Muscle of leg (tissue), 11 donors: ENCODE results near the gene PRELID3B. TPM values are rescaled to one million over a fixed set of nuclear protein-coding genes. Genes with fewer than 3 reads are reported as not detected.

Experiments used
- DNase-seq: peaks from one replicate; pipeline ENCODE4 v3.0.0; 2013
- H3K27ac ChIP-seq: one replicate; pipeline ENCODE4 v1.5.1; 2013; ENCODE audit warnings: mild to moderate bottlenecking, low read length, control low read depth
- H3K27me3 ChIP-seq: one replicate; pipeline ENCODE4 v1.6.1; 2013; ENCODE audit warnings: low read length; ENCODE audit not compliant: control insufficient read depth, insufficient read depth
- H3K36me3 ChIP-seq: one replicate; pipeline ENCODE4 v1.6.1; 2013; ENCODE audit warnings: low read length; ENCODE audit not compliant: control insufficient read depth, insufficient read depth
- H3K4me1 ChIP-seq: one replicate; pipeline ENCODE4 v1.6.1; 2013; ENCODE audit warnings: low read length; ENCODE audit not compliant: control insufficient read depth, insufficient read depth
- H3K4me3 ChIP-seq: one replicate; pipeline ENCODE4 v1.5.1; 2013; ENCODE audit warnings: low read length, control low read depth
- H3K9me3 ChIP-seq: replicated peaks from 2 replicates; pipeline ENCODE4 v1.6.1; 2013; ENCODE audit warnings: low read depth, low read length; ENCODE audit not compliant: control insufficient read depth
- WGBS: methylation state at CpG from one replicate; pipeline ENCODE4 v1.1.5; 2013; ENCODE audit warnings: missing lambda C conversion rate; ENCODE audit not compliant: insufficient coverage; 5-methylcytosine and 5-hydroxymethylcytosine counted together
- polyA plus RNA-seq, 8 donors: library from polyadenylated mRNA; unstranded; fragments of 120-200 nt; gene quantifications; one replicate each; pipeline versions ENCODE4 v1.2.1 to v1.2.3, GENCODE V29; 2013; ENCODE audit warnings: inconsistent platforms in 1 of 8, low replicate concordance in 1 of 8; ENCODE audit not compliant: insufficient read length in 8 of 8, insufficient read depth in 1 of 8
- total RNA-seq: library from RNA; stranded (reverse); fragments of 120-200 nt; gene quantifications from one replicate; pipeline ENCODE4 v1.2.4, GENCODE V29; 2013

Gene PRELID3B
- total and polyA plus RNA-seq, 9 donors: 39.3 to 52.8 (median 49.8) TPM

DNA sequence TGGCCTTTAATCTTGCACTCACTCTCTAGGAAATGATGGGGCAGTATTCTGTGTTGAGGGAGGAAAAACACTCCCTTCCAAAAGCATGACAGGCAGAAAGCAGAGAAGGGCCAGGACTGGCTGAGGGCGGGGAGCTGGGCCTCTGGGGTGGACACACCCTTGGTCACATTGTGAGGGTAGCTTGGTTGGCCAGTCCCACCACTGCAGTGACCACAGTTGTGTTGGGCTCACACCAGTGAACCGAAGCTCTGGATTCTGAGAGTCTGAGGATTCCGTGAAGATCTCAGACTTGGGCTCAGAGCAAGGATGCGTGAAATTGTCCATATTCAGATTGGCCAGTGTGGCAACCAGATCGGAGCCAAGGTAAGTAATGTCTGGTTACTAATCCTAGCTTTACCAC, 23.4 kb downstream of the PRELID3B start, which contains the start of gene TUBB1:
Gene TUBB1, plus strand, starts transcription at position 213 of the 400 bp plus-strand sequence. Its CDS starts 94 bp downstream, at position 307.
- DNase-seq: no peak
- H3K36me3 ChIP-seq: peaks cover 12% of the 10 kb centered on the region
- no peak within 1 kb of the TSS for H3K4me3 ChIP-seq
- H3K27me3 ChIP-seq: no peaks in the 10 kb centered on the region
- no peaks in the 10 kb centered on the region for H3K4me1 ChIP-seq
- 94% methylated on average over 3 of the region's 5 CpGs for WGBS
- no peaks in the 10 kb centered on the region for H3K9me3 ChIP-seq
- no peak within 1 kb of the TSS for H3K27ac ChIP-seq

DNA sequence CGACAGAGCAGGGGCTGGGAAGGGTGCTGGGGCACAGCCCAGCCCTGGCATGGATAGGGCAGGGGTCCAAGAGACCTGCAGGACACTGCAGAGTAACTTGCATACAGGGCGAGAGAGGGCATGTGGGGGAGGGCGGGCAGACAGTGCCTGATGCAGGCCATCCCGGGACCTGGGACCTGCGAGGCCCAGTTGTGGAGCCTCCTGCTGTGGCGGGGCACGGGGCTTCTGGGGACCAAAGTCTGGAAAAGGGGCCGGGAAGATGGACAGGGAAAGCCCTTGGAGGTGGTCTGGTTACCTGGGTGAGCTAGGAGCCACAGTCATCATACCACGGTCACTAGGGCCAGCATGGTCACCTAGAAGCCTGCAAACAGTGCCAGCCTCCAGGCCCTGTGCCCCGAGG, 23.8 kb downstream of the PRELID3B start:
- DNase-seq: no peak
- no peaks in the 10 kb centered on the region for H3K27me3 ChIP-seq
- no peak overlapping the region for H3K4me3 ChIP-seq
- H3K9me3 ChIP-seq: no peaks in the 10 kb centered on the region
- peaks cover 8% of the 10 kb centered on the region for H3K36me3 ChIP-seq
- WGBS: 95% methylated on average over 8 of the region's 10 CpGs
- H3K27ac ChIP-seq: no peak overlapping the region
- no peaks in the 10 kb centered on the region for H3K4me1 ChIP-seq

DNA sequence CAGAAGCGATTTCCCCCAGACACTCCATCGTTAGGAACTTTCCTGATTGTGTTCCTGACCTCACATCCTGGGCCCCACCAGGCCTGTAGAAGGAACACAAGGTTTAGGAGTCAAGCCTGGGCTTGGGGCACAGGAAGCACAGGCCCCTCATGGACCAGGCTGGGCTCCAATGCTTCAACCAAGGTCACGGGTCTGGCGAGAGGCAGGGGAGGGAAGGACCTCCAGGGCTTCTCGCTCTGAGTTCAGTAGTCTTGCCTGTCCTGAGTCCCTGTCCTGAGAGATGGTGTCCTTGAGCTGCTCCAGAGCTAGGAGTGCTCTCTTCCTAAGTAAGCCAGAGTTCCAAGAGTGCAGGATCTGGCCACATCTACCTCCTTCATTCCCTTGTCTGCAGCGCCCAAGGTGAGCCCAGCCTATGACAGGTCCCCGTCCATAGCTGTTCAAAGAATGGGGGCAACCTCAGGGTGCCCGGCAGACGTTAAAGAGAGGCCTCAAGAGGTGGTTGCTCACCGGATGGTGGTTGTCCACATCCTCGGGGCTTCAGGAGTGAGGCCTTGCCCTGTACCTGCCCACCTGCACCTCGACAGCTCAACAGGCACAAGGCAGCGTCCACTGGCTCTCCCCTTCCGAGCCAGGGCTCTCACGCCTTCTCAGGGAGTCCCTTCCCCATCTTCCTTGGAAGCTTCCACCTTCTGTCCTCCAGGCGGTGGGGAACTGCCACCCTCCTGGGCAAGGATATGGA, 24.9 kb downstream of the PRELID3B start:
- Histone ChIP-seq H3K36me3 (peaks cover 2% of the 10 kb centered on the region), H3K27me3 (no peaks in the 10 kb centered on the region), H3K4me1 (no peaks in the 10 kb centered on the region), H3K4me3 (no peak overlapping the region), H3K27ac (no peak overlapping the region), H3K9me3 (no peaks in the 10 kb centered on the region)
- 90% methylated on average over 14 of the region's 16 CpGs for WGBS
- no peak for DNase-seq

DNA sequence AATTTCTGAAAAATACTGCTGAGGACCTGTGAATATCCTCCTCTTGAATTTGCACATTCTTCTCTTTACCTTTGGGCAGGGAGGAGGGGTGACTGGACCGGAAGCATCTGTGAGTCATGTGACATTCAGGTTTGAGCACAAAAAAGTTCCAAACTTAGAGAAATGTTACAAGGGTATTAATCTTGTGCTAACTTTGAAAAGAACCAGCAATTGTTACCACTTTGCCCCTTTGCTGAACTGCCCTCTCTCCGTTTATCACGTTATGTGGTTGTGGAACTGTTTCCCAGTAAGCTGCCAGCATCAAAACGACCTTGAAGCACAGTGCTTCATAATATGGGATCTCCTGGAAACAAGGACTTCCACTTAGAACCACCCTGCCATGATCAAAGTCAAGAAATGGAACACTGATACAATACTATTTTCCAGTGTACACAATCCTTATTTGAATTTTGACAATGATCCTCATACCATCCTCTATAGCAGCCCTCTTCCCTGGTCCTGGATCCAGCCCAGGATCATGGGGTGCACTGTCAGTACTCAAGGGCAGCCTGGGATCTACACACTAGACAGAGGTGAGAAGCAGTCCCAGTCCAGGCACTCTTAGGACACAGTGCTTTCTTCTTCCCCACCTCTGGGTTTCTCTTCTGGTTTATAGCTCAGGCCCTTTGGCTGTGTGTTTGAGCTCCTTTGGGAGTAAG, 25.6 kb downstream of the PRELID3B start:
- no peak overlapping the region for H3K27ac ChIP-seq
- H3K9me3 ChIP-seq: no peaks in the 10 kb centered on the region
- no peaks in the 10 kb centered on the region for H3K36me3 ChIP-seq
- no peak for DNase-seq
- no peak overlapping the region for H3K4me3 ChIP-seq
- no CpG with 5 or more reads among the region's 4 CpGs for WGBS
- H3K27me3 ChIP-seq: no peaks in the 10 kb centered on the region
- no peaks in the 10 kb centered on the region for H3K4me1 ChIP-seq

DNA sequence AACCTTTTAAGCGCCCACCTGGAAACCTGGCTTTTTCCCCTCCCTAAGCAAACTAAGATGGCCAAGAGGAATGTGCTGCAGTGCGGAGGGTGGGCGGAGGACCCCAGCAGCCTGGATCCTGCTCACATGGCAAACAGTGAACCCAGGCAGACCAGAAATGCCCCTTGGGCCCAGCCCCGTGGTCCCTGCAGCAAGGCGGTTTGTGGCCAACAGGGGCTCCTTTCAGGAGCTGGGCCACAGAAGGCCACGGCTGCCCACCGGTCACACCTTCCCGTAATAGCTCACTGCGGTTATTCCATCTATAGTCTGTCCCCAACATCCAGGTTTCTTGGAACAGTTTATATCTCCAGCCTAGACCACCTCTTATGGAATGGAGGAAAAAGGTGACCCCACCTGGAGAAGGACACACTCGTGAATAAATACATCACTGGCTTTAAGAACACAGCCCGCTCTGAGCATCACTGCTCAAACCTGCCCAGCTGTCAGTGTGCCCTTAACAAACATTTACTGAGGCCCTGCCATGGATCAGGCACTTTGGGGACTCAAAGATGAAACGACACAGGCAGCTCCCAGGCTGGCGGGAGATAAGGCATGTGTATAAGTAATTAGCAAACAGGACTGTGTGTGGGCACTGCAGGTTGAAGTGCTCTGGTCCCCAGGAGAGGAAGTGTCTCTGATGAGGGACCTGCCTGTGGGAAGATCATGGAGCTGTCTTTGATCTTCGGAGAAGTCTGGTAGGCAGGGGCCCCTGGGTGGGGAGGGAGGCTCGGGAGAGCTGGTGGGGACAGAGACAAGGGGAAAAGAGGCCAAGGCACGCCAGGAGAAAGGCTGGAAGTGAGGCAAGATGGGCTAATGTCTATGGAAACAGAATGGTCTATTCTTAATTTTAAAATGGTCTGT, 26.5 kb downstream of the PRELID3B start:
- Histone ChIP-seq H3K4me1 (peaks cover 7% of the 10 kb centered on the region), H3K27ac (no peak overlapping the region), H3K27me3 (no peaks in the 10 kb centered on the region), H3K36me3 (no peaks in the 10 kb centered on the region), H3K9me3 (no peaks in the 10 kb centered on the region), H3K4me3 (no peak overlapping the region)
- no peak for DNase-seq
- 68% methylated on average over 14 of the region's 16 CpGs for WGBS

DNA sequence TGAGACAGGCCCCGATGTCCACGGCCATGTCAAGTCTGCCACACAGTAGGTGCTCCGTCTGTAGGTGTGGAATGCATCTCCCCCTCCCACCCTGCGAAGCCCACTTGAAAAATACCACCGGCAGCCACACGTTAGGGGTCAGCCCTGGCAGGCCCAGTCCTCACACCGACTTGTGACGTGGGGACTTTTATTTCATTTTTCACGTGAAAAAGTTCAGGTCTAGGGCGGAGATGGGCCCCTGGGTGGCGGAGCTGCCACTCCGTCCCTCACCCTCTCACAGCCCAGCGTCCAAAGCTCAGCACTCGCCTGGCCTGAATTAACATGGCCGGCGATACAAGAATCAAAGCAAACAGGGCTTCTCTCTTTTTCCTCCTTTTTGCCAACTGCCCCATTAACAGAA, 27.2 kb downstream of the PRELID3B start:
- 77% methylated on average over 11 of the region's 16 CpGs for WGBS
- Histone ChIP-seq H3K4me1 (peaks cover 12% of the 10 kb centered on the region), H3K27ac (no peak overlapping the region), H3K27me3 (no peaks in the 10 kb centered on the region), H3K4me3 (no peak overlapping the region), H3K36me3 (no peaks in the 10 kb centered on the region), H3K9me3 (no peaks in the 10 kb centered on the region)
- DNase-seq: no peak

DNA sequence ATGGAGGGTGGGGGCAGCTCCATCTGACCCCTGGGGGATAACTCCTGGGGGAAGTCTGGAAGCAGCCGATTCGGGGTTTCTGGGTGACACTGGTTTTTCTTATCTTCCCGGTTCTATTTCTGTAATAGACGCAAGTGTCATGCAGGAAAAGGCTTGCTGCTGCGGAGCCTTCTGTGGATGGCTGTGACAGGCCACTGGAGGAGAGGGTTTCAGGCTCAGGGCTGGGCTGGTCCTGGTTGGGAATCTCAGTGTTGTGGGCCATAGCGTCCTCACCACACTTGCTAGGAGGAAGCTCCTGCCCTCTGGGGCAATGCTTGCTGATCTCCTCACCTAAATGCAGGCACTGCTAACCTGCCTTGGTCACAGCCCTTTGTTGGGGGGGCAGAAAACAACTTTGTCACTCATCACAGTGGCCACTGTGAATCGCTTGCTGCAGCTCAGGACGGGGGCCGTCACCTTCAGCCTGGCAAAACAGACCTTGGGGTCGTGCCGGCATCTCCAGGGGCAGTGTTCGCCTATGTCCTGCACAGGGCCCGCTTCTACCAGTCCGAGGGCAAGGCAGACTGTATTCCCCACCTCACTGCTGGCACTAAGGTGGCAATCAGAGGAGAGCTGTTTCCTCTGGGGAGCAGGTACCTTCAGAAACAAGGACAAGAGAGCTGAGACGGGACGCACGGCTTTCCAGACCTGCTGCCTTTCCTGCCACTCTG, 27.8 kb downstream of the PRELID3B start:
- H3K27me3 ChIP-seq: no peaks in the 10 kb centered on the region
- H3K9me3 ChIP-seq: no peaks in the 10 kb centered on the region
- DNase-seq: no peak
- no peaks in the 10 kb centered on the region for H3K36me3 ChIP-seq
- 82% methylated on average over 12 of the region's 17 CpGs for WGBS
- H3K4me1 ChIP-seq: peaks cover 15% of the 10 kb centered on the region
- no peak overlapping the region for H3K27ac ChIP-seq
- H3K4me3 ChIP-seq: no peak overlapping the region

DNA sequence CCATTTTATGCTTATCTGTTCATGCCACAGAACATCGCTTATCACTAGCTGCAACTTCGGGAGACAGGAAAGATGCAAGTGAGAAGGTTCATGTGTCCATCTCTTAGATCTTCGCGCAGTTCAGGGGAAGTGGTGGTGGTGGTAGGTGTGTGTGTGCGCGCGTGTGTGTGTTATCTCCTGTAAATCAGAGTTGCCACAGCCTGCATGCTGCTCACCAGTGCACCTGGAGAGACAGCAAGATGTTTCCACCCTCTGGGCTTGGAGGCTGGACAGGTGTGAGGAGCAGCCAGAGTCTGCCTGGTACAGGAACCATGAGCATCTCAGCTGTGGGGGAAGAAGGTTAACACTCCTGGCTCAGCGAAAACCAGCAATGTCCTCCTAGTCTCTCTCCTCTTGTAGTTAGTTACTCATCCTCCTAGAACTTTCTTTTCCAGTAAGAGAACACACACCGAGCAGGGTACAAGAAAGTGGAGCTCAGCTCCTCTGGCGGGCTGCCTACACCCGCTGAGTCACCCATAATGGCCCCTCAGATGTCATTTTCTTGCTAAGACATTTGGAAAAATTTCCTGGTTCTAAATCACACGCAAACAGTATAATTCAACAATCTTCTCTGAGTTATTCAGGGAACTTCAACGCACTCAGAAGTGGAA, 28.5 kb downstream of the PRELID3B start:
- Histone ChIP-seq H3K9me3 (no peaks in the 10 kb centered on the region), H3K4me1 (peaks cover 15% of the 10 kb centered on the region), H3K4me3 (no peak overlapping the region), H3K27ac (no peak overlapping the region), H3K27me3 (no peaks in the 10 kb centered on the region), H3K36me3 (no peaks in the 10 kb centered on the region)
- no peak for DNase-seq
- WGBS: 68% methylated on average over 7 of the region's 13 CpGs
